Stimulated activated CD4-positive, alpha-beta T cell treated with anti-CD3 and anti-CD28 coated beads, TNF-alpha, amount 100 ng/mL, for 48 hours (primary cell): ENCODE data around the gene EFNA3.

Experiments
- DNase-seq, 3 donors: peaks; one replicate each; pipeline ENCODE4 v3.0.0-alpha.2; 2020; ENCODE audit warnings: low read depth in 3 of 3

Gene EFNA3

GRCh38 chr1:155066777-155067176 is 11.9 kb upstream of the EFNA3 start:
- DNase-seq: no peak

GRCh38 chr1:155068599-155068998 is 10.0 kb upstream of the EFNA3 start:
- DNase-seq: no peak

GRCh38 chr1:155069551-155070157 is 9.0 kb upstream of the EFNA3 start:
- no peak for DNase-seq

GRCh38 chr1:155070158-155070621 is 8.4 kb upstream of the EFNA3 start:
- no peak for DNase-seq

GRCh38 chr1:155070721-155071569 is 7.7 kb upstream of the EFNA3 start:
- peak in 2 of 3 donors; percentile 47 to 68 for DNase-seq

GRCh38 chr1:155071701-155072100 is 6.9 kb upstream of the EFNA3 start:
- no peak for DNase-seq

- no peak for DNase-seq
Measured at GRCh38 chr1:155072531-155073289, 5.9 kb upstream of the EFNA3 start.

GRCh38 chr1:155073377-155074242 is 5.0 kb upstream of the EFNA3 start:
- DNase-seq: no peak

GRCh38 chr1:155075535-155075934 is 3.1 kb upstream of the EFNA3 start:
- no peak for DNase-seq

- no peak for DNase-seq
Measured at GRCh38 chr1:155076371-155076770, 2.3 kb upstream of the EFNA3 start.

GRCh38 chr1:155077346-155077745 is 1.3 kb upstream of the EFNA3 start:
- no peak for DNase-seq

- no peak for DNase-seq
Measured at GRCh38 chr1:155077758-155078445, 735 bp upstream of the EFNA3 start.

- no peak for DNase-seq
Measured at GRCh38 chr1:155079210-155079486, 511 bp downstream of the EFNA3 start.

- no peak for DNase-seq
Measured at GRCh38 chr1:155079487-155080311, 1.1 kb downstream of the EFNA3 start.

- no peak for DNase-seq
Measured at GRCh38 chr1:155080312-155081228, 1.9 kb downstream of the EFNA3 start.

GRCh38 chr1:155081472-155082300 is 3.0 kb downstream of the EFNA3 start:
- DNase-seq: no peak

- DNase-seq: no peak
Measured at GRCh38 chr1:155082301-155083051, 3.8 kb downstream of the EFNA3 start.
